Measurements from ENCODE around the gene ZNF195. TPM values are rescaled to one million over a fixed set of nuclear protein-coding genes. Genes with fewer than 3 reads are reported as not detected.
"Not testable (repeated sequence)": the region's sequence is repeated elsewhere in the genome, so short reads cannot be mapped to it uniquely, and the experiment has no call there.

Gene ZNF195
- total and polyA plus RNA-seq, 10 of the 15 experiments (the other 5 are each of a cell fraction or from before 2014, with no cell fraction given), result 30.4 to 51.8 (median 37.8) TPM

DNA sequence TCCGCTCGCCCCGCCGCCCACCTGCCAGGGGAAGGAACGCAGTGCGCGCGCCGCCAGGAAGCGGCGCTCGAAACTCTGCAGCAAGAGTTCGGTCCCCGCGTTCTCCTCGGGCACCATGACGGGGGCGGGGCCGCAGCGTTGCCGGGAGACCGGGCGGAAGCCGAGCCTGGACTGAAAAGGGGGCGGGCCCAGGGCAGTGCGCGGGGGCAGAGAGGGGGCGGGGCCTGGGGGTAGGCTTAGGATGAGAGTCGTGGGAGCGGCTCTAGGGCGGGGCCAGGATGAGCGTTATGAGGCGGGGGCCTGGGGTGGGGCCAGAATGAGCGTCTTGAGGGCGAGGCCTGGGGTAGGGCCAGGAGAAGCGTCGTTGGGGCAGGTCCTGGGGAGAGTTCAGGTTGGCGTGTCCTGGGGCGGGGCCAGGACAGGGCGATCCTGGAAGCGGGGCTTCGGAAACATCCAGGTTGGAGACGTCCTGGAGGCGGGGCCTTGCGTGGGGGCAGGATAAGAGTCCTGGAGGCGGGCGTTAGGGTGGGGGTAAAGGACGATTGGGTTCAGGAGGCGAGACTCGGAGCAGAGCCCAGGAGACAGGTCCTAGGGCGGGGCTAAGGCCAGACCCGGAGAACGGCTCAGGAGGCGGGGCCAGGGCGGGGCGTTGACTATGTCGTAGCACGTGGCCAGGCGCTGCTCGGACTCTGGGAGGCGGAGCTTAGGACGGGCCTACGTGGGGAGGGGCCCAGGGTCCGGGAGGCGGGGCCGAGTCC, 43.6 kb upstream of the ZNF195 start:
- SMC1A ChIA-PET (ENCODE audit: uncharacterized antibody, unreplicated experiment); CTCF ChIA-PET; H3K9me3 ChIP-seq (replicated peaks; ENCODE audit: control insufficient read depth, insufficient read depth, low read length); H3K79me2 ChIP-seq (ENCODE audit: control insufficient read depth, insufficient read depth, low read length); BruUV-seq (replicated peaks); H3K27me3 ChIP-seq (replicated peaks in 1 of 2; ENCODE audit: control insufficient read depth in 2 of 2, insufficient read depth in 2 of 2, low read length in 1 of 2); in situ Hi-C loops (cut with MboI); H3K4me1 ChIP-seq (ENCODE audit: control insufficient read depth, insufficient read depth, low read length); FAIRE-seq; H4K20me1 ChIP-seq (ENCODE audit: control insufficient read depth, insufficient read depth); H3K36me3 ChIP-seq (ENCODE audit: control insufficient read depth in 2 of 2, insufficient read depth in 2 of 2, low read length in 1 of 2): not testable (repeated sequence)
- peak; percentile 100 for ATAC-seq
- H3K4me3 ChIP-seq, result peak overlapping the region; percentile 64
- H3K4me2 ChIP-seq (ENCODE audit: control insufficient read depth, insufficient read depth), result peak overlapping the region; percentile 86
- H3K9ac ChIP-seq (ENCODE audit: control insufficient read depth, insufficient read depth, low read length), result peak overlapping the region; percentile 62; the same call in 1 of the 2 replicates
- WGBS (ENCODE audit: insufficient coverage, insufficient replicate concordance, low lambda C conversion rate, missing lambda C conversion rate), result 1% methylated on average over 61 of the region's 66 CpGs
- H2AFZ ChIP-seq (ENCODE audit: control insufficient read depth, low read depth, low read length), result peak overlapping the region; percentile 90
- peak overlapping the region; percentile 53; the same call in 1 of the 2 replicates for H3K27ac ChIP-seq (ENCODE audit: control insufficient read depth, insufficient read depth)
- RAD21 ChIA-PET (ENCODE audit: unreplicated experiment), result interaction anchor here (0.9 kb wide), 1 partner anchor 43 kb away, joined by 4 read pairs; no protein-coding TSS in a partner anchor
- DNase-seq (ENCODE audit: low read depth, low spot score), result peak; percentile 64
- intact Hi-C loops (cut with micrococcal nuclease; ENCODE audit: unreplicated experiment), result loop anchor here (1.0 kb wide), 1 partner anchor 43 kb away; the partner anchor contains the start of gene ZNF195
- TF ChIP-seq BMI1 (IDR thresholded peaks at IDR 0.05; ENCODE audit: borderline replicate concordance) (peak; percentile 48; the same call in 1 of the 2 replicates), HDGF (IDR thresholded peaks at IDR 0.05) (peak; percentile 96), BHLHE40 (IDR thresholded peaks at IDR 0.05; ENCODE audit: borderline replicate concordance in 1 of 2, low read depth in 2 of 2, low read length in 1 of 2) (peak in 1 of 2 experiments; percentile 70; a peak in 1 of 4 replicates), USF1 (IDR thresholded peaks at IDR 0.05; ENCODE audit: borderline replicate concordance, extremely low read length, insufficient read depth, low read depth, low read length) (peak; percentile 47), EGR1 (IDR thresholded peaks at IDR 0.05; ENCODE audit: borderline replicate concordance in 1 of 2, low read depth in 2 of 2, low read length in 2 of 2) (peak in 1 of 2 experiments; percentile 80; a peak in 2 of 3 replicates), YY1 (IDR thresholded peaks at IDR 0.05; ENCODE audit: low read depth, low read length) (peak; percentile 72; the same call in 1 of the 2 replicates), RAD51 (IDR thresholded peaks at IDR 0.05) (peak; percentile 59; the same call in 1 of the 2 replicates), CREB1 (IDR thresholded peaks at IDR 0.05; ENCODE audit: low read depth) (0 out of 2 replicates have a peak, but pooled peaks have one; percentile 13)
- POLR2A ChIA-PET, result interaction anchor here (1.0 kb wide), 1 partner anchor 44 kb away, joined by 3 read pairs; the partner anchor contains the start of gene ZNF195
